IMR-90 (cell line): ENCODE measurements around the gene ZNF750. TPM values are rescaled to one million over a fixed set of nuclear protein-coding genes. Genes with fewer than 3 reads are reported as not detected.

Experiments
- ATAC-seq: fragments of 200-7000 bp; cut with Tn5 transposase; 2 replicates; pipeline ENCODE4 v1.9.1; 2020; ENCODE audit warnings: low read depth, mild to moderate bottlenecking, moderate library complexity
- BruUV-seq: library from RNA; stranded (reverse); fragments of 400-500 nt; replicated peaks from 2 replicates; lab custom pipeline; 2021; lab: Mats Ljungman, UMichigan
- CTCF ChIA-PET: fragments of 300-600 bp; formaldehyde crosslinking; extraction: SDS; loops from one replicate; lab custom pipeline; 2021; ENCODE audit warnings: antibody characterized with exemption; lab: Yijun Ruan, JAX
- POLR2A ChIA-PET: fragments of 300-600 bp; sonication (Branson Sonifier 250); formaldehyde crosslinking; loops from one replicate; lab custom pipeline; 2022; ENCODE audit warnings: antibody characterized with exemption; ENCODE audit not compliant: unreplicated experiment; lab: Charles Lee
- DNase-seq: peaks from one replicate; pipeline ENCODE4 v3.0.0; 2013
- H2AFZ ChIP-seq: replicated peaks from 2 replicates; pipeline ENCODE3; 2013; ENCODE audit warnings: low read length, mild to moderate bottlenecking; ENCODE audit not compliant: poor library complexity
- H2AK5ac ChIP-seq: 2 replicates; pipeline ENCODE4 v1.6.1; 2013; ENCODE audit warnings: low read depth, low read length, inconsistent platforms
- H2AK9ac ChIP-seq: replicated peaks from 2 replicates; pipeline ENCODE3; 2013; ENCODE audit warnings: mild to moderate bottlenecking, low read depth, low read length, moderate library complexity; ENCODE audit not compliant: poor library complexity
- H2BK120ac ChIP-seq: 2 replicates; pipeline ENCODE4 v1.6.1; 2013; ENCODE audit warnings: low read depth, low read length, inconsistent platforms
- H2BK15ac ChIP-seq: 3 replicates; pipeline ENCODE4 v1.6.1; 2013; ENCODE audit warnings: low read depth, low read length, inconsistent platforms
- H2BK20ac ChIP-seq: 2 replicates; pipeline ENCODE4 v1.6.1; 2013; ENCODE audit warnings: low read depth, mild to moderate bottlenecking, inconsistent platforms, low read length, moderate library complexity
- H2BK5ac ChIP-seq: 2 replicates; pipeline ENCODE4 v1.6.1; 2013; ENCODE audit warnings: mild to moderate bottlenecking, low read depth, low read length, inconsistent platforms; ENCODE audit not compliant: poor library complexity, severe bottlenecking
- H3K14ac ChIP-seq: replicated peaks from 2 replicates; pipeline ENCODE4 v1.6.1; 2013; ENCODE audit warnings: low read depth, low read length, inconsistent platforms
- H3K18ac ChIP-seq: 2 replicates; pipeline ENCODE4 v1.6.1; 2013; ENCODE audit warnings: low read depth, low read length, control low read depth
- H3K23ac ChIP-seq: 2 replicates; pipeline ENCODE4 v1.6.1; 2013; ENCODE audit warnings: low read depth, low read length, inconsistent platforms
- H3K27ac ChIP-seq: 2 replicates; pipeline ENCODE4 v1.5.1; 2013; ENCODE audit warnings: mild to moderate bottlenecking, control low read depth, low read length; ENCODE audit not compliant: insufficient read depth
- H3K27me3 ChIP-seq: 2 replicates; pipeline ENCODE4 v1.6.1; 2013; ENCODE audit warnings: low read length; ENCODE audit not compliant: control insufficient read depth, insufficient read depth
- H3K36me3 ChIP-seq: 2 replicates; pipeline ENCODE4 v1.6.1; 2013; ENCODE audit warnings: low read length, mixed read lengths; ENCODE audit not compliant: control insufficient read depth, insufficient read depth
- H3K4ac ChIP-seq: 2 replicates; pipeline ENCODE4 v1.6.1; 2013; ENCODE audit warnings: low read depth, low read length, inconsistent platforms
- H3K4me1 ChIP-seq: 2 replicates; pipeline ENCODE4 v1.6.1; 2013; ENCODE audit warnings: low read length, mixed read lengths; ENCODE audit not compliant: control insufficient read depth, insufficient read depth
- H3K4me2 ChIP-seq: 2 replicates; pipeline ENCODE4 v1.6.1; 2013; ENCODE audit warnings: low read depth, mild to moderate bottlenecking, control low read depth, low read length, moderate library complexity
- H3K4me3 ChIP-seq: 2 replicates; pipeline ENCODE4 v1.5.1; 2013; ENCODE audit warnings: low read depth, mild to moderate bottlenecking, control low read depth, low read length, moderate library complexity; ENCODE audit not compliant: insufficient read depth
- H3K56ac ChIP-seq: 2 replicates; pipeline ENCODE4 v1.6.1; 2013; ENCODE audit warnings: low read length, inconsistent platforms; ENCODE audit not compliant: insufficient read depth; ENCODE audit errors: extremely low read depth
- H3K79me1 ChIP-seq, 2 experiments: 2 replicates each; pipeline ENCODE4 v1.6.1; 2013; ENCODE audit warnings: low read length in 2 of 2, inconsistent platforms in 1 of 2, low read depth in 1 of 2
- H3K9ac ChIP-seq: 2 replicates; pipeline ENCODE4 v1.6.1; 2013; ENCODE audit warnings: low read depth, low read length, control low read depth
- H3K9me1 ChIP-seq: 2 replicates; pipeline ENCODE4 v1.6.1; 2013; ENCODE audit warnings: low read length, inconsistent platforms; ENCODE audit not compliant: insufficient read depth
- H3K9me3 ChIP-seq: 2 replicates; pipeline ENCODE4 v1.6.1; 2013; ENCODE audit warnings: low read length; ENCODE audit not compliant: control insufficient read depth, insufficient read depth
- H4K20me1 ChIP-seq: 2 replicates; pipeline ENCODE4 v1.6.1; 2013; ENCODE audit warnings: low read length, inconsistent platforms; ENCODE audit not compliant: insufficient read depth
- H4K5ac ChIP-seq: 2 replicates; pipeline ENCODE4 v1.6.1; 2013; ENCODE audit warnings: mild to moderate bottlenecking, low read depth, low read length, control low read depth
- H4K8ac ChIP-seq, 2 experiments: 2 replicates each; pipeline ENCODE4 v1.6.1; 2013; ENCODE audit warnings: low read depth in 2 of 2, low read length in 2 of 2, control low read depth in 1 of 2, inconsistent platforms in 1 of 2
- H4K91ac ChIP-seq: 2 replicates; pipeline ENCODE4 v1.6.1; 2013; ENCODE audit warnings: low read depth, low read length, inconsistent platforms; ENCODE audit not compliant: insufficient read depth
- ELK1 ChIP-seq: fragments of 150-350 bp; IDR thresholded peaks from 2 replicates; pipeline ENCODE4 v1.6.1; 2016; ENCODE audit warnings: low read depth, mild to moderate bottlenecking, low read length, moderate library complexity, borderline replicate concordance
- MAFK ChIP-seq: IDR thresholded peaks from 2 replicates; pipeline ENCODE4 v1.6.1; 2012; ENCODE audit warnings: low read depth, low read length, improper control_type of control experiment
- MXI1 ChIP-seq: IDR thresholded peaks from 2 replicates; pipeline ENCODE4 v1.6.1; 2012; ENCODE audit warnings: low read depth, mild to moderate bottlenecking, low read length, moderate library complexity, borderline replicate concordance
- NFE2L2 ChIP-seq: fragments of 150-350 bp; IDR thresholded peaks from 2 replicates; pipeline ENCODE4 v1.6.1; 2016; ENCODE audit warnings: low read depth, mild to moderate bottlenecking, low read length
- POLR2A ChIP-seq: IDR thresholded peaks from 2 replicates; pipeline ENCODE4 v1.6.1; 2012; ENCODE audit warnings: mild to moderate bottlenecking, low read depth, low read length
- RAD21 ChIP-seq: IDR thresholded peaks from 2 replicates; pipeline ENCODE4 v1.6.1; 2012; ENCODE audit warnings: low read length, improper control_type of control experiment
- RCOR1 ChIP-seq: IDR thresholded peaks from 2 replicates; pipeline ENCODE4 v1.6.1; 2012; ENCODE audit warnings: mild to moderate bottlenecking, low read length, improper control_type of control experiment; ENCODE audit not compliant: insufficient replicate concordance
- RFX5 ChIP-seq: IDR thresholded peaks from 2 replicates; pipeline ENCODE4 v1.8.0; 2012; ENCODE audit warnings: low read depth, mild to moderate bottlenecking, low read length, moderate library complexity
- USF2 ChIP-seq: fragments of 150-350 bp; IDR thresholded peaks from 2 replicates; pipeline ENCODE4 v1.6.1; 2017; ENCODE audit warnings: mild to moderate bottlenecking, antibody characterized with exemption, low read length, low read depth
- WGBS, 2 experiments: methylation state at CpG; one replicate each; pipeline versions ENCODE4 v1.1.5 to v1.1.7; 2013; ENCODE audit warnings: missing lambda C conversion rate in 2 of 2; ENCODE audit not compliant: insufficient read length in 1 of 2; ENCODE audit errors: extremely low coverage in 2 of 2; 5-methylcytosine and 5-hydroxymethylcytosine counted together
- dilution Hi-C: fragments of 300-500 bp; cut with HindIII; formaldehyde crosslinking; loops from one replicate; pipeline ENCODE4 v1.14.3; 2018; ENCODE audit warnings: low sequenced_read_pairs; ENCODE audit not compliant: unreplicated experiment
- in situ Hi-C: fragments of 300-500 bp; cut with MboI; formaldehyde crosslinking; loops from 3 replicates; pipeline ENCODE4 v1.14.3; 2019; ENCODE audit warnings: low sequenced_read_pairs, inconsistent platforms, mixed read lengths
- intact Hi-C: fragments of 100-400 bp; cut with micrococcal nuclease; formaldehyde crosslinking; loops from 2 replicates; pipeline ENCODE4 v1.10.0; 2022
- polyA plus RNA-seq, 3 experiments: library from polyadenylated mRNA; depleted of rRNA; stranded (reverse); fragments of >200 nt; gene quantifications; 2 replicates each; pipeline ENCODE4 v1.2.3, GENCODE V29; 2012; ENCODE audit warnings: low replicate concordance in 1 of 3
- total RNA-seq: library from RNA; depleted of rRNA; stranded (reverse); fragments of >200 nt; gene quantifications from 2 replicates; pipeline ENCODE4 v1.2.3, GENCODE V29; 2012

Gene ZNF750
- total and polyA plus RNA-seq, 2 of the 4 experiments (the other 2 are of a cell fraction): not detected

- ChIA-PET POLR2A (no interaction called here), CTCF (interaction anchor here (0.6 to 1.5 kb wide), 2 partner anchors 9 to 175 kb away, joined by 3 to 7 read pairs; no protein-coding TSS in a partner anchor)
- no peak overlapping the region for H4K8ac ChIP-seq
- H3K9me3 ChIP-seq: no peaks in the 10 kb centered on the region
- H4K20me1 ChIP-seq: no peaks in the 10 kb centered on the region
- TF ChIP-seq MXI1 (no peak), MAFK (no peak), ELK1 (no peak), RFX5 (no peak), USF2 (no peak), NFE2L2 (no peak), POLR2A (no peak), RAD21 (no peak), RCOR1 (no peak)
- H3K4me3 ChIP-seq: no peak overlapping the region
- intact Hi-C loops (no loop called here), dilution Hi-C loops (no loop called here), in situ Hi-C loops (no loop called here)
- ATAC-seq (no peak), DNase-seq (no peak)
- peak overlapping the region; percentile 41 for H2AFZ ChIP-seq
- no peak overlapping the region for H3K4me2 ChIP-seq
- no peak overlapping the region for H3K56ac ChIP-seq
- no peak overlapping the region for H2AK9ac ChIP-seq
- no peaks in the 10 kb centered on the region for H3K36me3 ChIP-seq
- H3K79me1 ChIP-seq: peaks cover 0 to 4% of the 10 kb centered on the region in 2 experiments; a peak in 1 of 4 replicates
- H3K27me3 ChIP-seq: no peaks in the 10 kb centered on the region
- H3K18ac ChIP-seq: no peak overlapping the region
- no peak overlapping the region for H3K9ac ChIP-seq
- BruUV-seq: no TSS peak
- H4K91ac ChIP-seq: no peak overlapping the region
- H3K4me1 ChIP-seq: no peaks in the 10 kb centered on the region
- H3K4ac ChIP-seq: no peak overlapping the region
- no peak overlapping the region for H2AK5ac ChIP-seq
- no peak overlapping the region for H2BK20ac ChIP-seq
- no CpG with 5 or more reads among the region's 7 CpGs for WGBS, 2 experiments
- no peak overlapping the region for H4K5ac ChIP-seq
- H3K9me1 ChIP-seq: peaks cover 3% of the 10 kb centered on the region; the same call in 1 of the 2 replicates
- H2BK15ac ChIP-seq: no peak overlapping the region
- no peak overlapping the region for H3K27ac ChIP-seq
- no peak overlapping the region for H2BK5ac ChIP-seq
- H2BK120ac ChIP-seq: no peak overlapping the region
- H3K14ac ChIP-seq: no peak overlapping the region
- no peak overlapping the region for H3K23ac ChIP-seq
These were observed 4.3 kb upstream of the ZNF750 start for GRCh38 chr17:82843904-82844680.
